Natural killer cell (primary cell): Measurements from ENCODE around the gene ORAI3. TPM values are rescaled to one million over a fixed set of nuclear protein-coding genes. Genes with fewer than 3 reads are reported as not detected.
A peak's percentile ranks its signal among the peaks of the same experiment; 100 is the strongest.

Experiments
- ATAC-seq, 3 donors: fragments of 150-1000 bp in 2 of 3; fragments of 200-7000 bp in 1 of 3; cut with Tn5 transposase; 1 replicate in 1 of 3; 2 replicates in 2 of 3; pipeline ENCODE4 v1.10.0; 2021; ENCODE audit warnings: mild to moderate bottlenecking in 2 of 3, moderate library complexity in 2 of 3
- DNase-seq, 2 donors: peaks; one replicate each; pipeline versions ENCODE4 v3.0.0 to v3.0.0-alpha.2; 2013 to 2021; ENCODE audit warnings: mixed read lengths in 1 of 2
- H3K27ac ChIP-seq: one replicate; pipeline ENCODE4 v1.5.1; 2013; ENCODE audit warnings: mild to moderate bottlenecking, low read length
- H3K27me3 ChIP-seq: one replicate; pipeline ENCODE4 v1.6.1; 2013; ENCODE audit warnings: low read length; ENCODE audit not compliant: control insufficient read depth, insufficient read depth
- H3K36me3 ChIP-seq: one replicate; pipeline ENCODE4 v1.6.1; 2013; ENCODE audit warnings: low read length; ENCODE audit not compliant: control insufficient read depth, insufficient read depth
- H3K4me1 ChIP-seq: one replicate; pipeline ENCODE4 v1.6.1; 2013; ENCODE audit warnings: low read length; ENCODE audit not compliant: control insufficient read depth, insufficient read depth
- H3K4me3 ChIP-seq: one replicate; pipeline ENCODE4 v1.5.1; 2013; ENCODE audit warnings: low read length
- H3K9me3 ChIP-seq: one replicate; pipeline ENCODE4 v1.6.1; 2013; ENCODE audit warnings: low read length; ENCODE audit not compliant: control insufficient read depth, insufficient read depth
- H3K27ac Mint-ChIP-seq, 2 donors: one replicate each; pipeline ENCODE4 v1.8.0; 2022; ENCODE audit warnings: mild to moderate bottlenecking in 2 of 2, mixed read lengths in 2 of 2, moderate library complexity in 1 of 2
- H3K27me3 Mint-ChIP-seq, 2 donors: one replicate each; pipeline ENCODE4 v1.8.0; 2022; ENCODE audit warnings: low read depth in 2 of 2, mixed read lengths in 2 of 2
- H3K36me3 Mint-ChIP-seq: one replicate; pipeline ENCODE4 v1.8.0; 2022; ENCODE audit warnings: mixed read lengths
- H3K4me1 Mint-ChIP-seq, 2 donors: one replicate each; pipeline ENCODE4 v1.8.0; 2022; ENCODE audit warnings: mixed read lengths in 2 of 2
- H3K4me3 Mint-ChIP-seq: one replicate; pipeline ENCODE4 v1.8.0; 2022; ENCODE audit warnings: mild to moderate bottlenecking, moderate library complexity, mixed read lengths
- H3K9me3 Mint-ChIP-seq, 2 donors: one replicate each; pipeline ENCODE4 v1.8.0; 2022; ENCODE audit warnings: mixed read lengths in 2 of 2
- CTCF ChIP-seq: fragments of 200-600 bp; IDR thresholded peaks from one replicate; pipeline ENCODE4 v1.8.0; 2022; ENCODE audit warnings: antibody characterized with exemption
- WGBS: methylation state at CpG from one replicate; pipeline ENCODE4 v1.1.7; 2013; ENCODE audit warnings: missing lambda C conversion rate; ENCODE audit not compliant: insufficient coverage; 5-methylcytosine and 5-hydroxymethylcytosine counted together
- intact Hi-C: fragments of 100-400 bp; cut with micrococcal nuclease; formaldehyde crosslinking; loops from one replicate; pipeline ENCODE4 v1.14.2; 2022
- total RNA-seq, 4 donors: library from RNA; stranded (reverse); fragments of 120-200 nt in 1 of 4; gene quantifications; one replicate each; pipeline versions ENCODE4 v1.2.3 to v1.2.4, GENCODE V29; 2013 to 2022

The ORAI3 gene
- total RNA-seq, 3 donors from 2014 or later (not counting 1 experiment from before 2014, with no cell fraction given), result 10.8 to 19.8 (median 12.8) TPM

- H3K27ac ChIP-seq, result peak overlapping the region; percentile 96
- H3K9me3 ChIP-seq, result no peaks in the 10 kb centered on the region
- H3K27me3 ChIP-seq, result no peaks in the 10 kb centered on the region
- H3K4me3 Mint-ChIP-seq, result peak overlapping the region; percentile 100
- H3K36me3 Mint-ChIP-seq, result no peaks in the 10 kb centered on the region
- H3K27me3 Mint-ChIP-seq, result no peaks in the 10 kb centered on the region
- no peaks in the 10 kb centered on the region for H3K9me3 Mint-ChIP-seq
- peak overlapping the region; percentile 99 to 100 for H3K27ac Mint-ChIP-seq
- DNase-seq (peak; percentile 97 to 99), ATAC-seq (peak; percentile 80 to 93 (median 82))
- whole genome bisulfite sequencing, result under 1% methylated on average over 42 of the region's 42 CpGs
- H3K4me1 Mint-ChIP-seq, result peaks cover 15 to 38% of the 10 kb centered on the region in 2 donors
- peaks cover 21% of the 10 kb centered on the region for H3K4me1 ChIP-seq
- peak overlapping the region; percentile 86 for H3K4me3 ChIP-seq
- H3K36me3 ChIP-seq, result no peaks in the 10 kb centered on the region
- intact Hi-C loops, result loop anchor here (1.0 to 5.0 kb wide), 8 partner anchors 25 to 264 kb away; partner anchors contain the start of genes CFAP119, FBRS, PHKG2 and RNF40
- no peak for TF ChIP-seq CTCF
These were observed 26.4 kb upstream of the ORAI3 start for GRCh38 chr16:30922420-30922959.

- DNase-seq, result peak; percentile 85 to 98
- H3K36me3 Mint-ChIP-seq, result no peaks in the 10 kb centered on the region
These were observed 25.8 kb upstream of the ORAI3 start for GRCh38 chr16:30922960-30923535.

GRCh38 chr16:30923554-30924075, 25.3 kb upstream of the ORAI3 start, which contains the start of gene FBXL19:
Gene FBXL19 (plus strand): TSS chr16:30923572. CDS start chr16:30925755, 2,183 bp downstream.
- Histone ChIP-seq H3K4me3 (peak within 1 kb of the TSS; percentile 86), H3K9me3 (no peaks in the 10 kb centered on the region), H3K27me3 (no peaks in the 10 kb centered on the region), H3K27ac (peak within 1 kb of the TSS; percentile 96), H3K36me3 (no peaks in the 10 kb centered on the region), H3K4me1 (peaks cover 21% of the 10 kb centered on the region)
- no peak for DNase-seq
- ATAC-seq, result no peak
- peak within 1 kb of the TSS; percentile 100 for H3K4me3 Mint-ChIP-seq
- WGBS, result 0% methylated on average over 14 of the region's 31 CpGs
- H3K36me3 Mint-ChIP-seq, result no peaks in the 10 kb centered on the region
- H3K27ac Mint-ChIP-seq, result peak within 1 kb of the TSS; percentile 99 to 100
- H3K4me1 Mint-ChIP-seq, result peaks cover 15 to 38% of the 10 kb centered on the region in 2 donors
- intact Hi-C loops, result loop anchor here (2.0 to 5.0 kb wide), 5 partner anchors 33 to 226 kb away; partner anchors contain the start of genes CFAP119, RNF40, SETD1A and SRCAP
- no peaks in the 10 kb centered on the region for H3K9me3 Mint-ChIP-seq
- H3K27me3 Mint-ChIP-seq, result no peaks in the 10 kb centered on the region
- no peak for TF ChIP-seq CTCF

More at GRCh38 chr16:30922960-30923535, 25.8 kb upstream of the ORAI3 start:
- Mint-ChIP-seq H3K4me3 (peak overlapping the region; percentile 100), H3K4me1 (peaks cover 15 to 38% of the 10 kb centered on the region in 2 donors), H3K9me3 (no peaks in the 10 kb centered on the region), H3K27me3 (no peaks in the 10 kb centered on the region), H3K27ac (peak overlapping the region; percentile 99 to 100)
- TF ChIP-seq CTCF, result no peak
- H3K4me3 ChIP-seq, result peak overlapping the region; percentile 86
- peaks cover 21% of the 10 kb centered on the region for H3K4me1 ChIP-seq
- H3K36me3 ChIP-seq, result no peaks in the 10 kb centered on the region
- intact Hi-C loops, result loop anchor here (1.0 to 5.0 kb wide), 8 partner anchors 26 to 265 kb away; partner anchors contain the start of genes CFAP119, FBRS, PHKG2 and RNF40
- ATAC-seq, result peak; percentile 67 to 85 (median 72)
- H3K9me3 ChIP-seq, result no peaks in the 10 kb centered on the region
- under 1% methylated on average over 33 of the region's 33 CpGs for WGBS
- H3K27ac ChIP-seq, result peak overlapping the region; percentile 96
- no peaks in the 10 kb centered on the region for H3K27me3 ChIP-seq
